ENCODE results near the gene NSD2.

NSD2 gene

GRCh38 chr4:1945124-1945895 lies 74.1 kb downstream of the NSD2 start:
- DNase-seq (ENCODE audit: low spot score) = no peak

GRCh38 chr4:1945912-1946311 lies 74.7 kb downstream of the NSD2 start:
- DNase-seq (ENCODE audit: low spot score) = no peak

GRCh38 chr4:1948232-1948631 lies 77.0 kb downstream of the NSD2 start:
- DNase-seq (ENCODE audit: low spot score) = no peak

GRCh38 chr4:1948892-1949436 lies 77.8 kb downstream of the NSD2 start:
- no peak for DNase-seq (ENCODE audit: low spot score)

- no peak for DNase-seq (ENCODE audit: low spot score)
Observed at GRCh38 chr4:1950369-1950768, 79.2 kb downstream of the NSD2 start.

- DNase-seq (ENCODE audit: low spot score) = no peak
Observed at GRCh38 chr4:1952058-1952700, 81.0 kb downstream of the NSD2 start.

GRCh38 chr4:1952719-1953118 lies 81.5 kb downstream of the NSD2 start:
- no peak for DNase-seq (ENCODE audit: low spot score)

GRCh38 chr4:1953335-1953734 lies 82.1 kb downstream of the NSD2 start:
- DNase-seq (ENCODE audit: low spot score) = no peak

GRCh38 chr4:1956631-1957030 lies 85.4 kb downstream of the NSD2 start:
- DNase-seq (ENCODE audit: low spot score) = no peak

GRCh38 chr4:1958276-1959103 lies 87.3 kb downstream of the NSD2 start:
- DNase-seq (ENCODE audit: low spot score) = no peak

GRCh38 chr4:1959104-1959384 lies 87.9 kb downstream of the NSD2 start:
- no peak for DNase-seq (ENCODE audit: low spot score)

GRCh38 chr4:1960170-1960825 lies 89.1 kb downstream of the NSD2 start:
- DNase-seq (ENCODE audit: low spot score) = no peak

- no peak for DNase-seq (ENCODE audit: low spot score)
Observed at GRCh38 chr4:1961038-1961437, 89.8 kb downstream of the NSD2 start.

- DNase-seq (ENCODE audit: low spot score) = no peak
Observed at GRCh38 chr4:1961563-1961962, 90.4 kb downstream of the NSD2 start.

GRCh38 chr4:1962980-1963379 lies 91.8 kb downstream of the NSD2 start:
- DNase-seq (ENCODE audit: low spot score) = no peak

- DNase-seq (ENCODE audit: low spot score) = no peak
Observed at GRCh38 chr4:1964443-1964842, 93.2 kb downstream of the NSD2 start.

- no peak for DNase-seq (ENCODE audit: low spot score)
Observed at GRCh38 chr4:1964971-1965370, 93.8 kb downstream of the NSD2 start.

GRCh38 chr4:1967512-1968149 lies 96.4 kb downstream of the NSD2 start:
- no peak for DNase-seq (ENCODE audit: low spot score)

GRCh38 chr4:1968686-1969295 lies 97.6 kb downstream of the NSD2 start:
- DNase-seq (ENCODE audit: low spot score) = no peak

GRCh38 chr4:1969928-1970723 lies 98.9 kb downstream of the NSD2 start:
- no peak for DNase-seq (ENCODE audit: low spot score)

- DNase-seq (ENCODE audit: low spot score) = no peak
Observed at GRCh38 chr4:1970926-1971325, 99.7 kb downstream of the NSD2 start.

Data from LoVo (cell line).